Measurements from ENCODE around the gene CNPY4. TPM values are rescaled to one million over a fixed set of nuclear protein-coding genes. Genes with fewer than 3 reads are reported as not detected.
A peak's percentile ranks its signal among the peaks of the same experiment; 100 is the strongest.

CNPY4 gene
- total and polyA plus RNA-seq, 5 donors: 9.1 to 14.7 (median 12.3) TPM

- no peaks in the 10 kb centered on the region for H3K9me3 ChIP-seq (ENCODE audit: control insufficient read depth, low read length)
- DNase-seq (no peak), ATAC-seq (no peak)
- H3K4me3 ChIP-seq (ENCODE audit: low read length): no peak overlapping the region
- intact Hi-C loops (cut with DNase I): no loop called here
- 95% methylated on average over 4 of the region's 4 CpGs for WGBS
- no peak overlapping the region for H3K27ac ChIP-seq (ENCODE audit: low read length)
- H3K4me1 ChIP-seq (ENCODE audit: control insufficient read depth, insufficient read depth, low read length): peaks cover 3% of the 10 kb centered on the region
- H3K27me3 ChIP-seq (ENCODE audit: control insufficient read depth, insufficient read depth): no peaks in the 10 kb centered on the region
Measured at GRCh38 chr7:100105534-100105933, 13.9 kb upstream of the CNPY4 start.

GRCh38 chr7:100106633-100107032 lies 12.8 kb upstream of the CNPY4 start:
- intact Hi-C loops (cut with DNase I): no loop called here
- DNase-seq (peak in 1 of 3 donors; percentile 25), ATAC-seq (no peak)
- Histone ChIP-seq H3K27ac (ENCODE audit: low read length) (no peak overlapping the region), H3K9me3 (ENCODE audit: control insufficient read depth, low read length) (no peaks in the 10 kb centered on the region), H3K4me1 (ENCODE audit: control insufficient read depth, insufficient read depth, low read length) (peaks cover 3% of the 10 kb centered on the region), H3K4me3 (ENCODE audit: low read length) (no peak overlapping the region), H3K27me3 (ENCODE audit: control insufficient read depth, insufficient read depth) (no peaks in the 10 kb centered on the region)
- 77% methylated on average over 17 of the region's 17 CpGs for WGBS

DNA sequence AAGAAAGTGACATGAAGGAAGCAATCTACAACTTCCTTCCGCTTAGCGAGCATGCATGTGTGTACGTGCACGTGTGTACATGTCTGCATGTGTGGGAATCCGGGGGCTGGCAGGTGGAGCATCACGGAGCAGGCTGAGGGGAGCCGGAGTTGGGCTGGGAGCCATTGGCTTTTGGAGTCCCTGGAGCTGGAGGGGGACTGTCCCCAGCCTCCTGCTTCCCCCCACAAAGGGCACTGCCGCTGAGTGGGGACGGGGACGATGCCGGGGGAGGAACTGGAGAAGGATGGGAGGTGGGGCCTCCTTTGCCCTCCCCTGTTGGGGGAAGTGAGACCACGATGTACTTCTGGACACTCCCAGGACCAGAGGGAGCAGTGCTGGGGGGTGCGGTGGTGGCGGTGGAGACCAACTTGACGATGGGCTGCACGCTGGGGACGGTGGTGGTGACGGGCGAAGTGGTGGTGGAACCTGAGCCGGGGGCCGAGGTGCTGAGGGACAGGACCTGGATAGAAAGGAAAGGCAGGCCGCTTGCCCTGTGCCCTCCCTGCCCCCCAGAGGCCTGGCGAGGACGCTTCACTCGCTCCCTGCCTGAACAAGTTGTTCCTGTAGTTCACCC lies 12.2 kb upstream of the CNPY4 start:
- H3K27ac ChIP-seq (ENCODE audit: low read length): no peak overlapping the region
- H3K4me3 ChIP-seq (ENCODE audit: low read length): no peak overlapping the region
- ATAC-seq (no peak), DNase-seq (peak in 1 of 3 donors; percentile 42)
- no peaks in the 10 kb centered on the region for H3K27me3 ChIP-seq (ENCODE audit: control insufficient read depth, insufficient read depth)
- no peaks in the 10 kb centered on the region for H3K9me3 ChIP-seq (ENCODE audit: control insufficient read depth, low read length)
- peaks cover 3% of the 10 kb centered on the region for H3K4me1 ChIP-seq (ENCODE audit: control insufficient read depth, insufficient read depth, low read length)
- intact Hi-C loops (cut with DNase I): no loop called here
- 80% methylated on average over 25 of the region's 25 CpGs for WGBS

GRCh38 chr7:100107890-100108289 lies 11.5 kb upstream of the CNPY4 start:
- Histone ChIP-seq H3K4me1 (ENCODE audit: control insufficient read depth, insufficient read depth, low read length) (no peaks in the 10 kb centered on the region), H3K9me3 (ENCODE audit: control insufficient read depth, low read length) (no peaks in the 10 kb centered on the region), H3K27ac (ENCODE audit: low read length) (no peak overlapping the region), H3K4me3 (ENCODE audit: low read length) (no peak overlapping the region), H3K27me3 (ENCODE audit: control insufficient read depth, insufficient read depth) (no peaks in the 10 kb centered on the region)
- peak in 1 of 3 donors; percentile 40 for DNase-seq
- 68% methylated on average over 11 of the region's 11 CpGs for whole genome bisulfite sequencing
- intact Hi-C loops (cut with DNase I): no loop called here
- no peak for ATAC-seq

DNA sequence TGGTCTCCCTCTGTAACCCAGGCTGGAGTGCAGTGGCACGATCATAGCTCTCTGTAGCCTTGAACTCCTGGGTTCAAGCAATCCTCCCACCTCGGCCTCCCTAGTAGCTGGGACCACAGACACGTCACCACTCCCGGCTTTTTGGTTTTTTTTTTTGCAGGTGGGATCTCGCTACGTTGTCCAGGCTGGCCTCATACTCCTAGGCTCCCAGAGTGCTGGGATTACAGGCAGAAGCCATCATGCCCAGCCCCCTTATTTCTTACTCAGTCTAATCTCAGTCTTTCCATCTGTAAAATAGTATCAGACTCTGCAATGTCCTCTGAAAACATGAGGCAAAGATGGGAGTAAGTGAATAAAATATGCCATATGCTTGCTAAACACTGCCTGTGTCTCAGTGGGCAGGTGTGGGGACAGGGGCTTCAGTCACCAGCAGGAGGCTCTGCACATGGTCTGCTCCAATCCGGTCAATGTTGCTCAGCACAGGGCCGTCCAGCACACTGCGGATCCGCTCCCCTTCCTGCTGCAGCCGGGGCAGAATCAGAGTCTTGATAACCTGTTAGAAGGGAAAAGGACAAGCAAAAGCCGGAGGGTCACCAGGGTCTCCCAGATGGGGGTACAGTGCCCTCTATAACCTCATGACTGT lies 9.8 kb upstream of the CNPY4 start:
- WGBS: 86% methylated on average over 12 of the region's 12 CpGs

GRCh38 chr7:100111156-100111555 lies 8.3 kb upstream of the CNPY4 start:
- no peak overlapping the region for H3K4me3 ChIP-seq (ENCODE audit: low read length)
- no peaks in the 10 kb centered on the region for H3K9me3 ChIP-seq (ENCODE audit: control insufficient read depth, low read length)
- DNase-seq: no peak
- no peak overlapping the region for H3K27ac ChIP-seq (ENCODE audit: low read length)
- ATAC-seq: no peak
- intact Hi-C loops (cut with DNase I): no loop called here
- 91% methylated on average over 7 of the region's 7 CpGs for WGBS
- no peaks in the 10 kb centered on the region for H3K4me1 ChIP-seq (ENCODE audit: control insufficient read depth, insufficient read depth, low read length)
- no peaks in the 10 kb centered on the region for H3K27me3 ChIP-seq (ENCODE audit: control insufficient read depth, insufficient read depth)

More for the DNA sequence above, 9.8 kb upstream of the CNPY4 start:
- Histone ChIP-seq H3K27me3 (ENCODE audit: control insufficient read depth, insufficient read depth) (no peaks in the 10 kb centered on the region), H3K27ac (ENCODE audit: low read length) (no peak overlapping the region), H3K4me3 (ENCODE audit: low read length) (no peak overlapping the region), H3K4me1 (ENCODE audit: control insufficient read depth, insufficient read depth, low read length) (no peaks in the 10 kb centered on the region), H3K9me3 (ENCODE audit: control insufficient read depth, low read length) (no peaks in the 10 kb centered on the region)
- DNase-seq (no peak), ATAC-seq (no peak)
- intact Hi-C loops (cut with DNase I): no loop called here

DNA sequence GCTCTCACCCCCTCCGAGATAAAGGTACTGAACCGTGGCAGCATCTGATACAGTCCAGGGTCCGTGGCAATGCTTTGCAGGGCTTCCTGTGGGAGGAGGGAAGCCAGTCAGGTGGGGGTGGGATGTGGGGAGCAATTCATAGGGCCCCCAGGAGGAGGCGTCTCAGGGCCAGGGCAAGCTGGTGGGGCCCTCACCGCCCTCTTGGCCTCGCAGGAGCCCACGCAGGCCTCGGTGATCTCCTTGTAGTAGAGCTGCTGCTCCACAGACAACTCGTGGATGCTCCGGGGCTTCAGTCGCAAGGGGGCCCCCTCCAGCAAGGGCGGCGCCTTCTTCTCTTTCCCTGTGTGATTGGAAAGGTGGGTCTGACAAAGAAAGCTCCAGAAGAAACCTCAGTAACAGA lies 7.5 kb upstream of the CNPY4 start:
- no peaks in the 10 kb centered on the region for H3K9me3 ChIP-seq (ENCODE audit: control insufficient read depth, low read length)
- H3K4me3 ChIP-seq (ENCODE audit: low read length): no peak overlapping the region
- H3K27ac ChIP-seq (ENCODE audit: low read length): no peak overlapping the region
- WGBS: 88% methylated on average over 13 of the region's 13 CpGs
- no peak for ATAC-seq
- H3K4me1 ChIP-seq (ENCODE audit: control insufficient read depth, insufficient read depth, low read length): no peaks in the 10 kb centered on the region
- peak in 1 of 3 donors; percentile 22 for DNase-seq
- intact Hi-C loops (cut with DNase I): no loop called here
- H3K27me3 ChIP-seq (ENCODE audit: control insufficient read depth, insufficient read depth): no peaks in the 10 kb centered on the region

GRCh38 chr7:100115026-100115425 lies 4.4 kb upstream of the CNPY4 start:
- 91% methylated on average over 7 of the region's 7 CpGs for WGBS
- Histone ChIP-seq H3K4me3 (ENCODE audit: low read length) (no peak overlapping the region), H3K27me3 (ENCODE audit: control insufficient read depth, insufficient read depth) (no peaks in the 10 kb centered on the region), H3K9me3 (ENCODE audit: control insufficient read depth, low read length) (no peaks in the 10 kb centered on the region), H3K27ac (ENCODE audit: low read length) (no peak overlapping the region), H3K4me1 (ENCODE audit: control insufficient read depth, insufficient read depth, low read length) (peaks cover under 1% of the 10 kb centered on the region)
- DNase-seq (peak in 1 of 3 donors; percentile 22), ATAC-seq (no peak)
- intact Hi-C loops (cut with DNase I): no loop called here

DNA sequence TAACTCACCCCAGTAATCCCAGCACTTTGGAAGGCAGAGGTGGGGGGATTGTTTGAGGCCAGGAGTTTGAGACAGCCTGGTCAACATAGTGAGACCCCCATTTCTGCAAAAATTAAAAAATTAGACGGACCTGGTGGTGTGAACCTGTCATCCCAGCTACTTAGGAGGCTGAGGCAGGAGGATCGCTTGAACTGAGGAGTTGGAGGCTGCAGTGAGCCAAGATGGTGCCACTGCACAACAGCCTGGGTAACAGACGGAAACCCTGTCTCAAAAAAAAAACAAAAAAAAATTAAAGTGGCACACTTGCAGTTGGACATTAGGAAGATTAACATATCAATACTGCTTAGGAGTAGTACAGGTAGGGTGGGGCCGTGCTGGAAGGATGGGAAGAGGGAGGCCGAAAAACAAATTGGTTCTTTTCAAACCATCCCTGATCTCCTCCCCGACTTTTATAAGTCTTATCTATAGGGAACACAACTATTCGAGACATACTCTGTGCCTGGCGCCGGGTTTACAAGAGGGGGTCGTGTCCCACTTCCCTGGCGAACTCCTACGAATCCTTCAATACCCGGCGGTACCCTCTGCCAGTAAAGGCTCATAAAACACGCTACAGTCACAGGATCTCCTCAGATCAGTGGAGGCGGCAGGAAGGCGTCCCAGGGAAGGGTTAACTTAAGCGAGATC lies 904 bp upstream of the CNPY4 start:
- peak overlapping the region; percentile 54 for H3K4me3 ChIP-seq (ENCODE audit: low read length)
- ATAC-seq (no peak), DNase-seq (no peak)
- intact Hi-C loops (cut with DNase I): no loop called here
- H3K27ac ChIP-seq (ENCODE audit: low read length): no peak overlapping the region
- H3K9me3 ChIP-seq (ENCODE audit: control insufficient read depth, low read length): no peaks in the 10 kb centered on the region
- no peaks in the 10 kb centered on the region for H3K27me3 ChIP-seq (ENCODE audit: control insufficient read depth, insufficient read depth)
- 22% methylated on average over 18 of the region's 18 CpGs for WGBS
- H3K4me1 ChIP-seq (ENCODE audit: control insufficient read depth, insufficient read depth, low read length): peaks cover 6% of the 10 kb centered on the region

- intact Hi-C loops (cut with DNase I): no loop called here
Measured at GRCh38 chr7:100119970-100120732, 717 bp downstream of the CNPY4 start.

GRCh38 chr7:100120733-100121036 lies 1.3 kb downstream of the CNPY4 start:
- intact Hi-C loops (cut with DNase I): no loop called here
- 20% methylated on average over 1 of the region's 1 CpG for WGBS
- Histone ChIP-seq H3K9me3 (ENCODE audit: control insufficient read depth, low read length) (no peaks in the 10 kb centered on the region), H3K27me3 (ENCODE audit: control insufficient read depth, insufficient read depth) (no peaks in the 10 kb centered on the region), H3K4me1 (ENCODE audit: control insufficient read depth, insufficient read depth, low read length) (peaks cover 6% of the 10 kb centered on the region), H3K27ac (ENCODE audit: low read length) (no peak overlapping the region), H3K4me3 (ENCODE audit: low read length) (no peak overlapping the region)
- DNase-seq: peak in 1 of 3 donors; percentile 32
- no peak for ATAC-seq

More at GRCh38 chr7:100119970-100120732, 717 bp downstream of the CNPY4 start:
- peak; percentile 63 to 87 (median 81) for DNase-seq
- H3K27ac ChIP-seq (ENCODE audit: low read length): peak overlapping the region; percentile 93
- 17% methylated on average over 19 of the region's 19 CpGs for WGBS
- H3K4me3 ChIP-seq (ENCODE audit: low read length): peak overlapping the region; percentile 54
- peak; percentile 75 for ATAC-seq
- no peaks in the 10 kb centered on the region for H3K9me3 ChIP-seq (ENCODE audit: control insufficient read depth, low read length)
- H3K27me3 ChIP-seq (ENCODE audit: control insufficient read depth, insufficient read depth): no peaks in the 10 kb centered on the region
- H3K4me1 ChIP-seq (ENCODE audit: control insufficient read depth, insufficient read depth, low read length): peaks cover 6% of the 10 kb centered on the region
